Measurements from ENCODE around the gene CNN2. TPM values are rescaled to one million over a fixed set of nuclear protein-coding genes. Genes with fewer than 3 reads are reported as not detected.

Gene CNN2
- total and polyA plus RNA-seq, 2 donors (not counting 1 experiment from before 2014, with no cell fraction given): 198 to 301 TPM

- Histone ChIP-seq H4K20me1 (ENCODE audit: control insufficient read depth, insufficient read depth, low read length, poor library complexity, severe bottlenecking) (no peaks in the 10 kb centered on the region), H3K9me3 (ENCODE audit: control extremely low read depth in 1 of 3, control insufficient read depth in 2 of 3, insufficient read depth in 1 of 3, low read length in 2 of 3) (no peaks in the 10 kb centered on the region), H3K9ac (ENCODE audit: low read length) (no peak overlapping the region), H3K4me1 (ENCODE audit: control insufficient read depth in 2 of 2, insufficient read depth in 2 of 2, low read length in 2 of 2) (no peaks in the 10 kb centered on the region), H3K27ac (ENCODE audit: low read length in 2 of 2) (no peak overlapping the region), H2AFZ (ENCODE audit: insufficient read depth, low read depth, low read length, poor library complexity, severe bottlenecking) (no peak overlapping the region), H3K79me2 (ENCODE audit: control insufficient read depth, insufficient read depth, low read length) (no peaks in the 10 kb centered on the region), H3K4me2 (replicated peaks; ENCODE audit: low read depth, low read length, poor library complexity, severe bottlenecking) (no peak overlapping the region), H3K27me3 (replicated peaks in 1 of 4; ENCODE audit: control extremely low read depth in 1 of 4, control insufficient read depth in 3 of 4, insufficient read depth in 4 of 4, low read length in 3 of 4) (no peaks in the 10 kb centered on the region), H3K4me3 (ENCODE audit: control extremely low read depth in 1 of 5, extremely low read depth in 1 of 5, insufficient read depth in 1 of 5, low read depth in 2 of 5, low read length in 4 of 5) (no peak overlapping the region), H3K36me3 (replicated peaks in 1 of 2; ENCODE audit: control extremely low read depth in 1 of 2, control insufficient read depth in 1 of 2, extremely low read depth in 1 of 2, insufficient read depth in 2 of 2, low read length in 1 of 2) (peaks cover 0 to 4% of the 10 kb centered on the region in 2 experiments)
- no peaks in the 10 kb centered on the region for H3K4me1 Mint-ChIP-seq
- H3K9me3 Mint-ChIP-seq (ENCODE audit: insufficient read depth): no peaks in the 10 kb centered on the region
- TF ChIP-seq EZH2 (IDR thresholded peaks at IDR 0.05; ENCODE audit: borderline replicate concordance, insufficient read depth, low read depth, low read length, poor library complexity, severe bottlenecking): no peak
- TF ChIP-seq, protein P1, sequence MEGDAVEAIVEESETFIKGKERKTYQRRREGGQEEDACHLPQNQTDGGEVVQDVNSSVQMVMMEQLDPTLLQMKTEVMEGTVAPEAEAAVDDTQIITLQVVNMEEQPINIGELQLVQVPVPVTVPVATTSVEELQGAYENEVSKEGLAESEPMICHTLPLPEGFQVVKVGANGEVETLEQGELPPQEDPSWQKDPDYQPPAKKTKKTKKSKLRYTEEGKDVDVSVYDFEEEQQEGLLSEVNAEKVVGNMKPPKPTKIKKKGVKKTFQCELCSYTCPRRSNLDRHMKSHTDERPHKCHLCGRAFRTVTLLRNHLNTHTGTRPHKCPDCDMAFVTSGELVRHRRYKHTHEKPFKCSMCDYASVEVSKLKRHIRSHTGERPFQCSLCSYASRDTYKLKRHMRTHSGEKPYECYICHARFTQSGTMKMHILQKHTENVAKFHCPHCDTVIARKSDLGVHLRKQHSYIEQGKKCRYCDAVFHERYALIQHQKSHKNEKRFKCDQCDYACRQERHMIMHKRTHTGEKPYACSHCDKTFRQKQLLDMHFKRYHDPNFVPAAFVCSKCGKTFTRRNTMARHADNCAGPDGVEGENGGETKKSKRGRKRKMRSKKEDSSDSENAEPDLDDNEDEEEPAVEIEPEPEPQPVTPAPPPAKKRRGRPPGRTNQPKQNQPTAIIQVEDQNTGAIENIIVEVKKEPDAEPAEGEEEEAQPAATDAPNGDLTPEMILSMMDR (IDR thresholded peaks at IDR 0.05): no peak
- no peak for DNase-seq
- H3K27ac Mint-ChIP-seq: no peak overlapping the region
- CTCF ChIA-PET: no interaction called here
- intact Hi-C loops (cut with micrococcal nuclease): no loop called here
- no peak for ATAC-seq (ENCODE audit: low read depth)
- no peak overlapping the region for H3K4me3 Mint-ChIP-seq
- H3K27me3 Mint-ChIP-seq: no peaks in the 10 kb centered on the region
- POLR2A ChIA-PET: interaction anchor here (1.1 kb wide), 1 partner anchor 54 kb away, joined by 3 read pairs; no protein-coding TSS in a partner anchor
- 96% methylated on average over 24 of the region's 24 CpGs for WGBS (ENCODE audit: insufficient coverage)
Measured at GRCh38 chr19:977058-977464, 49.3 kb upstream of the CNN2 start.

GRCh38 chr19:979318-979741, 47.1 kb upstream of the CNN2 start:
- intact Hi-C loops (cut with micrococcal nuclease): no loop called here
- Histone ChIP-seq H3K4me2 (replicated peaks; ENCODE audit: low read depth, low read length, poor library complexity, severe bottlenecking) (no peak overlapping the region), H2AFZ (ENCODE audit: insufficient read depth, low read depth, low read length, poor library complexity, severe bottlenecking) (no peak overlapping the region), H3K36me3 (replicated peaks in 1 of 2; ENCODE audit: control extremely low read depth in 1 of 2, control insufficient read depth in 1 of 2, extremely low read depth in 1 of 2, insufficient read depth in 2 of 2, low read length in 1 of 2) (no peaks in the 10 kb centered on the region), H3K9me3 (ENCODE audit: control extremely low read depth in 1 of 3, control insufficient read depth in 2 of 3, insufficient read depth in 1 of 3, low read length in 2 of 3) (no peaks in the 10 kb centered on the region), H3K79me2 (ENCODE audit: control insufficient read depth, insufficient read depth, low read length) (peaks cover 2% of the 10 kb centered on the region), H3K4me3 (ENCODE audit: control extremely low read depth in 1 of 5, extremely low read depth in 1 of 5, insufficient read depth in 1 of 5, low read depth in 2 of 5, low read length in 4 of 5) (no peak overlapping the region), H3K9ac (ENCODE audit: low read length) (no peak overlapping the region), H3K27me3 (replicated peaks in 1 of 4; ENCODE audit: control extremely low read depth in 1 of 4, control insufficient read depth in 3 of 4, insufficient read depth in 4 of 4, low read length in 3 of 4) (no peaks in the 10 kb centered on the region), H3K4me1 (ENCODE audit: control insufficient read depth in 2 of 2, insufficient read depth in 2 of 2, low read length in 2 of 2) (peaks cover 13 to 17% of the 10 kb centered on the region in 2 donors), H4K20me1 (ENCODE audit: control insufficient read depth, insufficient read depth, low read length, poor library complexity, severe bottlenecking) (no peaks in the 10 kb centered on the region), H3K27ac (ENCODE audit: low read length in 2 of 2) (no peak overlapping the region)
- Mint-ChIP-seq H3K4me1 (peaks cover 3% of the 10 kb centered on the region), H3K27ac (no peak overlapping the region), H3K9me3 (ENCODE audit: insufficient read depth) (no peaks in the 10 kb centered on the region), H3K4me3 (no peak overlapping the region), H3K27me3 (no peaks in the 10 kb centered on the region)
- TF ChIP-seq EZH2 (IDR thresholded peaks at IDR 0.05; ENCODE audit: borderline replicate concordance, insufficient read depth, low read depth, low read length, poor library complexity, severe bottlenecking): no peak
- TF ChIP-seq, protein P1 (IDR thresholded peaks at IDR 0.05): no peak
- ATAC-seq (ENCODE audit: low read depth) (no peak), DNase-seq (peak; percentile 37)
- 89% methylated on average over 14 of the region's 19 CpGs for WGBS (ENCODE audit: insufficient coverage)
- ChIA-PET POLR2A (no interaction called here), CTCF (interaction anchor here (1.7 to 2.9 kb wide), 2 partner anchors 43 to 115 kb away, joined by 3 to 12 read pairs; no protein-coding TSS in a partner anchor)

All from B cell (primary cell).